HepG2 (cell line): Measurements from ENCODE around the gene STAP1. TPM values are rescaled to one million over a fixed set of nuclear protein-coding genes. Genes with fewer than 3 reads are reported as not detected.

Source experiments
- ATF7 ChIP-seq, 2 experiments: fragments of 450-650 bp in 1 of 2; sonication (generic) in 1 of 2; formaldehyde crosslinking in 1 of 2; IDR thresholded peaks; 2 replicates each; pipeline versions ENCODE4 v1.4.0 to v1.6.1; 2016 to 2020; ENCODE audit warnings: antibody characterized with exemption in 1 of 2, mild to moderate bottlenecking in 1 of 2, missing genetic modification reagents in 1 of 2
- NFATC3 ChIP-seq: sonication (generic); formaldehyde crosslinking; IDR thresholded peaks from 2 replicates; pipeline ENCODE4 v1.5.1; 2020; ENCODE audit warnings: mild to moderate bottlenecking, missing genetic modification reagents
- RFX3 ChIP-seq: IDR thresholded peaks from 2 replicates; pipeline ENCODE4 v1.6.1; 2016; ENCODE audit warnings: missing biosample characterization, missing genetic modification reagents
- SMAD1 ChIP-seq: sonication (generic); formaldehyde crosslinking; IDR thresholded peaks from 2 replicates; pipeline ENCODE4 v1.4.0; 2020; ENCODE audit warnings: missing genetic modification reagents, low read depth, mild to moderate bottlenecking, borderline replicate concordance
- YY1 ChIP-seq: IDR thresholded peaks from 2 replicates; pipeline ENCODE4 v1.6.1; 2011; ENCODE audit warnings: low read length, low read depth, moderate library complexity, mild to moderate bottlenecking; ENCODE audit not compliant: insufficient read depth, insufficient replicate concordance
- ZNF720 ChIP-seq: sonication (generic); formaldehyde crosslinking; IDR thresholded peaks from 2 replicates; pipeline ENCODE4 v1.4.0; 2020; ENCODE audit warnings: missing genetic modification reagents
- polyA plus RNA-seq, 8 experiments: library from polyadenylated mRNA; depleted of rRNA in 3 of 8; stranded (reverse) in 7 of 8; unstranded in 1 of 8; fragments of >200 nt; fragmentation: Illumina TruSeq in 4 of 8; extraction: Trizol in 4 of 8; gene quantifications; 2 replicates each; pipeline versions ENCODE4 v1.2.1 to v1.2.3, GENCODE V29; 2011 to 2016; ENCODE audit warnings: low read depth in 4 of 8, missing spikeins in 1 of 8, mixed read lengths in 1 of 8; ENCODE audit not compliant: insufficient read depth in 1 of 8
- total RNA-seq, 5 experiments: library from RNA; depleted of rRNA; stranded (reverse); fragments of >200 nt; fragmentation: Illumina TruSeq; extraction: Trizol; gene quantifications; 2 replicates each; pipeline ENCODE4 v1.2.3, GENCODE V29; 2016; ENCODE audit warnings: low read depth in 1 of 5
- TF ChIP-seq, protein P1 (sequence below): sonication (generic); formaldehyde crosslinking; IDR thresholded peaks from 2 replicates; pipeline ENCODE4 v1.4.0; 2020; ENCODE audit warnings: missing genetic modification reagents
- TF ChIP-seq, protein P2 (sequence below): sonication (generic); formaldehyde crosslinking; conservative IDR thresholded peaks from 2 replicates; pipeline ENCODE4 v1.4.0; 2020; ENCODE audit warnings: missing genetic modification reagents
- TF ChIP-seq, protein P3 (sequence below): sonication (generic); formaldehyde crosslinking; IDR thresholded peaks from 2 replicates; pipeline ENCODE4 v1.8.0; 2022; ENCODE audit warnings: missing genetic modification reagents, low read depth, mild to moderate bottlenecking, borderline replicate concordance
- TF ChIP-seq, protein P4 (sequence below): fragments of 450-650 bp; IDR thresholded peaks from 2 replicates; pipeline ENCODE4 v1.6.1; 2017; ENCODE audit warnings: mild to moderate bottlenecking
- TF ChIP-seq, protein P5 (sequence below): sonication (generic); formaldehyde crosslinking; IDR thresholded peaks from 2 replicates; pipeline ENCODE4 v1.8.0; 2022; ENCODE audit warnings: missing genetic modification reagents, mild to moderate bottlenecking, inconsistent platforms, borderline replicate concordance
- TF ChIP-seq, protein P6 (sequence below), 2 experiments: sonication (generic) in 1 of 2; formaldehyde crosslinking in 1 of 2; IDR thresholded peaks; 2 replicates each; pipeline versions ENCODE4 v1.4.0 to v1.6.1; 2018 to 2020; ENCODE audit warnings: missing genetic modification reagents in 2 of 2, borderline replicate concordance in 1 of 2, low read depth in 1 of 2, mild to moderate bottlenecking in 1 of 2, missing biosample characterization in 1 of 2

The STAP1 gene
- total and polyA plus RNA-seq, 2 of the 13 experiments (the other 11 are each of a cell fraction or from before 2014, with no cell fraction given) = not detected

DNA sequence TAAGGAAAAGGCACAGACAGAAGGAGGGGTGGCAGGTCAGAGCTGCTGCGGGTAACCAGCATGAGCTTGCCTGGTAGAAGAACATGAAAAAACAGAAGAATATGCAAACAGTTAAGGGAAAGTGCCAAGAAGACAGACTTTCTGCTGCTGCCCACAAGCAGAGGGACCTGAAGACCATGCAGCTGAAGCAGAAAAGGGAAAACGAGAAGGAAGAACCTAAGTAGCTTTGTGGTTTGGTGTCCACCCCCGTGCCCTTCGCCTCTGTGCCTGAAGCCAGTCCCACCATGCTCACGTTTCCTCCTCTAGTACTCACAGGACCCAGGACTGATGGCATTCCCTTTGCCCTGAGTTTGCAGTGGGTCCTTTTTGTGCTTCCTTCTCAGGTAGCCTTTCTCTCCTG lies 79.6 kb downstream of the STAP1 start (continued):
- TF ChIP-seq, protein P1, sequence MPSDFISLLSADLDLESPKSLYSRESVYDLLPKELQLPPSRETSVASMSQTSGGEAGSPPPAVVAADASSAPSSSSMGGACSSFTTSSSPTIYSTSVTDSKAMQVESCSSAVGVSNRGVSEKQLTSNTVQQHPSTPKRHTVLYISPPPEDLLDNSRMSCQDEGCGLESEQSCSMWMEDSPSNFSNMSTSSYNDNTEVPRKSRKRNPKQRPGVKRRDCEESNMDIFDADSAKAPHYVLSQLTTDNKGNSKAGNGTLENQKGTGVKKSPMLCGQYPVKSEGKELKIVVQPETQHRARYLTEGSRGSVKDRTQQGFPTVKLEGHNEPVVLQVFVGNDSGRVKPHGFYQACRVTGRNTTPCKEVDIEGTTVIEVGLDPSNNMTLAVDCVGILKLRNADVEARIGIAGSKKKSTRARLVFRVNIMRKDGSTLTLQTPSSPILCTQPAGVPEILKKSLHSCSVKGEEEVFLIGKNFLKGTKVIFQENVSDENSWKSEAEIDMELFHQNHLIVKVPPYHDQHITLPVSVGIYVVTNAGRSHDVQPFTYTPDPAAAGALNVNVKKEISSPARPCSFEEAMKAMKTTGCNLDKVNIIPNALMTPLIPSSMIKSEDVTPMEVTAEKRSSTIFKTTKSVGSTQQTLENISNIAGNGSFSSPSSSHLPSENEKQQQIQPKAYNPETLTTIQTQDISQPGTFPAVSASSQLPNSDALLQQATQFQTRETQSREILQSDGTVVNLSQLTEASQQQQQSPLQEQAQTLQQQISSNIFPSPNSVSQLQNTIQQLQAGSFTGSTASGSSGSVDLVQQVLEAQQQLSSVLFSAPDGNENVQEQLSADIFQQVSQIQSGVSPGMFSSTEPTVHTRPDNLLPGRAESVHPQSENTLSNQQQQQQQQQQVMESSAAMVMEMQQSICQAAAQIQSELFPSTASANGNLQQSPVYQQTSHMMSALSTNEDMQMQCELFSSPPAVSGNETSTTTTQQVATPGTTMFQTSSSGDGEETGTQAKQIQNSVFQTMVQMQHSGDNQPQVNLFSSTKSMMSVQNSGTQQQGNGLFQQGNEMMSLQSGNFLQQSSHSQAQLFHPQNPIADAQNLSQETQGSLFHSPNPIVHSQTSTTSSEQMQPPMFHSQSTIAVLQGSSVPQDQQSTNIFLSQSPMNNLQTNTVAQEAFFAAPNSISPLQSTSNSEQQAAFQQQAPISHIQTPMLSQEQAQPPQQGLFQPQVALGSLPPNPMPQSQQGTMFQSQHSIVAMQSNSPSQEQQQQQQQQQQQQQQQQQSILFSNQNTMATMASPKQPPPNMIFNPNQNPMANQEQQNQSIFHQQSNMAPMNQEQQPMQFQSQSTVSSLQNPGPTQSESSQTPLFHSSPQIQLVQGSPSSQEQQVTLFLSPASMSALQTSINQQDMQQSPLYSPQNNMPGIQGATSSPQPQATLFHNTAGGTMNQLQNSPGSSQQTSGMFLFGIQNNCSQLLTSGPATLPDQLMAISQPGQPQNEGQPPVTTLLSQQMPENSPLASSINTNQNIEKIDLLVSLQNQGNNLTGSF (CRISPR knock-in tag) = no peak
- TF ChIP-seq YY1 = no peak
- TF ChIP-seq, protein P2, sequence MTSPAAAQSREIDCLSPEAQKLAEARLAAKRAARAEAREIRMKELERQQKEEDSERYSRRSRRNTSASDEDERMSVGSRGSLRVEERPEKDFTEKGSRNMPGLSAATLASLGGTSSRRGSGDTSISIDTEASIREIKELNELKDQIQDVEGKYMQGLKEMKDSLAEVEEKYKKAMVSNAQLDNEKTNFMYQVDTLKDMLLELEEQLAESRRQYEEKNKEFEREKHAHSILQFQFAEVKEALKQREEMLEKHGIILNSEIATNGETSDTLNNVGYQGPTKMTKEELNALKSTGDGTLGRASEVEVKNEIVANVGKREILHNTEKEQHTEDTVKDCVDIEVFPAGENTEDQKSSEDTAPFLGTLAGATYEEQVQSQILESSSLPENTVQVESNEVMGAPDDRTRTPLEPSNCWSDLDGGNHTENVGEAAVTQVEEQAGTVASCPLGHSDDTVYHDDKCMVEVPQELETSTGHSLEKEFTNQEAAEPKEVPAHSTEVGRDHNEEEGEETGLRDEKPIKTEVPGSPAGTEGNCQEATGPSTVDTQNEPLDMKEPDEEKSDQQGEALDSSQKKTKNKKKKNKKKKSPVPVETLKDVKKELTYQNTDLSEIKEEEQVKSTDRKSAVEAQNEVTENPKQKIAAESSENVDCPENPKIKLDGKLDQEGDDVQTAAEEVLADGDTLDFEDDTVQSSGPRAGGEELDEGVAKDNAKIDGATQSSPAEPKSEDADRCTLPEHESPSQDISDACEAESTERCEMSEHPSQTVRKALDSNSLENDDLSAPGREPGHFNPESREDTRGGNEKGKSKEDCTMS (CRISPR knock-in tag) = no peak
- TF ChIP-seq, protein P3, sequence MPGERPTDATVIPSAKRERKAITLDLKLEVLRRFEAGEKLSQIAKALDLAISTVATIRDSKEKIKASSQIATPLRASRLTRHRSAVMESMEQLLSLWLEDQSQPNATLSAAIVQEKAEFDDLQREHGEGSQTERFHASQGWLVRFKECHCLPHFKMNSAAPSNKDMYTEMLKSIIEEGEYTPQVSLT = no peak
- TF ChIP-seq RFX3 (CRISPR knock-in tag) = no peak
- TF ChIP-seq ZNF720 (CRISPR knock-in tag) = no peak
- TF ChIP-seq ATF7 (IDR thresholded peaks at IDR 0.05) = no peak
- TF ChIP-seq ATF7 (CRISPR knock-in tag; IDR thresholded peaks at IDR 0.05) = no peak
- TF ChIP-seq, protein P4, sequence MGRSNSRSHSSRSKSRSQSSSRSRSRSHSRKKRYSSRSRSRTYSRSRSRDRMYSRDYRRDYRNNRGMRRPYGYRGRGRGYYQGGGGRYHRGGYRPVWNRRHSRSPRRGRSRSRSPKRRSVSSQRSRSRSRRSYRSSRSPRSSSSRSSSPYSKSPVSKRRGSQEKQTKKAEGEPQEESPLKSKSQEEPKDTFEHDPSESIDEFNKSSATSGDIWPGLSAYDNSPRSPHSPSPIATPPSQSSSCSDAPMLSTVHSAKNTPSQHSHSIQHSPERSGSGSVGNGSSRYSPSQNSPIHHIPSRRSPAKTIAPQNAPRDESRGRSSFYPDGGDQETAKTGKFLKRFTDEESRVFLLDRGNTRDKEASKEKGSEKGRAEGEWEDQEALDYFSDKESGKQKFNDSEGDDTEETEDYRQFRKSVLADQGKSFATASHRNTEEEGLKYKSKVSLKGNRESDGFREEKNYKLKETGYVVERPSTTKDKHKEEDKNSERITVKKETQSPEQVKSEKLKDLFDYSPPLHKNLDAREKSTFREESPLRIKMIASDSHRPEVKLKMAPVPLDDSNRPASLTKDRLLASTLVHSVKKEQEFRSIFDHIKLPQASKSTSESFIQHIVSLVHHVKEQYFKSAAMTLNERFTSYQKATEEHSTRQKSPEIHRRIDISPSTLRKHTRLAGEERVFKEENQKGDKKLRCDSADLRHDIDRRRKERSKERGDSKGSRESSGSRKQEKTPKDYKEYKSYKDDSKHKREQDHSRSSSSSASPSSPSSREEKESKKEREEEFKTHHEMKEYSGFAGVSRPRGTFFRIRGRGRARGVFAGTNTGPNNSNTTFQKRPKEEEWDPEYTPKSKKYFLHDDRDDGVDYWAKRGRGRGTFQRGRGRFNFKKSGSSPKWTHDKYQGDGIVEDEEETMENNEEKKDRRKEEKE = no peak
- TF ChIP-seq SMAD1 (CRISPR knock-in tag) = no peak
- TF ChIP-seq, protein P5, sequence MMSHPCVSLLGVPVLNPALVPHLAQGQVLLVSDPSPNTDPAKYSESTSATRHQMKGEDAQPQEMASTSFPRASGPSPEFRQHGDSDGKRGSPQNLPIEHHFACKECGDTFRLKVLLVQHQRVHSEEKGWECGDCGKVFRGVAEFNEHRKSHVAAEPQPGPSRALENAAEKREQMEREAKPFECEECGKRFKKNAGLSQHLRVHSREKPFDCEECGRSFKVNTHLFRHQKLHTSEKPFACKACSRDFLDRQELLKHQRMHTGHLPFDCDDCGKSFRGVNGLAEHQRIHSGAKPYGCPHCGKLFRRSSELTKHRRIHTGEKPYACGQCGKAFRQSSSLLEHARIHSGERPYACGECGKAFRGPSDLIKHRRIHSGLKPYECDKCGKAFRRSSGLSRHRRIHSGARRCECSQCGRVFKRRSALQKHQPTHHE = no peak
- no peak for TF ChIP-seq NFATC3
- TF ChIP-seq, protein P6, sequence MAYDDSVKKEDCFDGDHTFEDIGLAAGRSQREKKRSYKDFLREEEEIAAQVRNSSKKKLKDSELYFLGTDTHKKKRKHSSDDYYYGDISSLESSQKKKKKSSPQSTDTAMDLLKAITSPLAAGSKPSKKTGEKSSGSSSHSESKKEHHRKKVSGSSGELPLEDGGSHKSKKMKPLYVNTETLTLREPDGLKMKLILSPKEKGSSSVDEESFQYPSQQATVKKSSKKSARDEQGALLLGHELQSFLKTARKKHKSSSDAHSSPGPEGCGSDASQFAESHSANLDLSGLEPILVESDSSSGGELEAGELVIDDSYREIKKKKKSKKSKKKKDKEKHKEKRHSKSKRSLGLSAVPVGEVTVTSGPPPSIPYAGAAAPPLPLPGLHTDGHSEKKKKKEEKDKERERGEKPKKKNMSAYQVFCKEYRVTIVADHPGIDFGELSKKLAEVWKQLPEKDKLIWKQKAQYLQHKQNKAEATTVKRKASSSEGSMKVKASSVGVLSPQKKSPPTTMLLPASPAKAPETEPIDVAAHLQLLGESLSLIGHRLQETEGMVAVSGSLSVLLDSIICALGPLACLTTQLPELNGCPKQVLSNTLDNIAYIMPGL (CRISPR knock-in tag; IDR thresholded peaks at IDR 0.05; ENCODE audit: borderline replicate concordance in 1 of 2, low read depth in 1 of 2) = no peak
